Measurements from ENCODE around the gene LIPH.
"Not testable (repeated sequence)": the region's sequence is repeated elsewhere in the genome, so short reads cannot be mapped to it uniquely, and the experiment has no call there.

Gene LIPH

DNA sequence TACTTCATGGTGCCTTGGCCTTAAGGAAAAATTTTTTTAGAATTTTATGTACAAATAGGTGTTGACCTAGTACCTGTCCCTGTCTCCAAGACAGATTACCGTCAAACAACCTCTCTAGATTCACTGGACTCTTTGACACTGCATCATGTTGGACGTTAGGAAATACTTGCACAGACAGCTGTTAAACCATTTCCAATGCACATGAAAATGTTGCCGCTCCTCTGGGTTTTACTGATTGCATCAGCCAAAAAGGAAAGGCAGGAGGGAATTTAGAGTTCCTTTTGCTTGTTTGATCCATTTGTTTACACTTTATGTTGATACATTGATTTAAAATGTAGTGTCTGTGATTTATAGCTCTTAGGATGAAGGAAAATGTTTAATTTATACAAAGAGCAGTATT, 68.1 kb downstream of the LIPH start:
- TF ChIP-seq, protein P1, sequence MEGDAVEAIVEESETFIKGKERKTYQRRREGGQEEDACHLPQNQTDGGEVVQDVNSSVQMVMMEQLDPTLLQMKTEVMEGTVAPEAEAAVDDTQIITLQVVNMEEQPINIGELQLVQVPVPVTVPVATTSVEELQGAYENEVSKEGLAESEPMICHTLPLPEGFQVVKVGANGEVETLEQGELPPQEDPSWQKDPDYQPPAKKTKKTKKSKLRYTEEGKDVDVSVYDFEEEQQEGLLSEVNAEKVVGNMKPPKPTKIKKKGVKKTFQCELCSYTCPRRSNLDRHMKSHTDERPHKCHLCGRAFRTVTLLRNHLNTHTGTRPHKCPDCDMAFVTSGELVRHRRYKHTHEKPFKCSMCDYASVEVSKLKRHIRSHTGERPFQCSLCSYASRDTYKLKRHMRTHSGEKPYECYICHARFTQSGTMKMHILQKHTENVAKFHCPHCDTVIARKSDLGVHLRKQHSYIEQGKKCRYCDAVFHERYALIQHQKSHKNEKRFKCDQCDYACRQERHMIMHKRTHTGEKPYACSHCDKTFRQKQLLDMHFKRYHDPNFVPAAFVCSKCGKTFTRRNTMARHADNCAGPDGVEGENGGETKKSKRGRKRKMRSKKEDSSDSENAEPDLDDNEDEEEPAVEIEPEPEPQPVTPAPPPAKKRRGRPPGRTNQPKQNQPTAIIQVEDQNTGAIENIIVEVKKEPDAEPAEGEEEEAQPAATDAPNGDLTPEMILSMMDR (IDR thresholded peaks at IDR 0.05; ENCODE audit: insufficient read depth, low read length, poor library complexity, severe bottlenecking) = no peak
- no peak overlapping the region for H3K4me3 ChIP-seq (replicated peaks; ENCODE audit: low read depth, low read length)

DNA sequence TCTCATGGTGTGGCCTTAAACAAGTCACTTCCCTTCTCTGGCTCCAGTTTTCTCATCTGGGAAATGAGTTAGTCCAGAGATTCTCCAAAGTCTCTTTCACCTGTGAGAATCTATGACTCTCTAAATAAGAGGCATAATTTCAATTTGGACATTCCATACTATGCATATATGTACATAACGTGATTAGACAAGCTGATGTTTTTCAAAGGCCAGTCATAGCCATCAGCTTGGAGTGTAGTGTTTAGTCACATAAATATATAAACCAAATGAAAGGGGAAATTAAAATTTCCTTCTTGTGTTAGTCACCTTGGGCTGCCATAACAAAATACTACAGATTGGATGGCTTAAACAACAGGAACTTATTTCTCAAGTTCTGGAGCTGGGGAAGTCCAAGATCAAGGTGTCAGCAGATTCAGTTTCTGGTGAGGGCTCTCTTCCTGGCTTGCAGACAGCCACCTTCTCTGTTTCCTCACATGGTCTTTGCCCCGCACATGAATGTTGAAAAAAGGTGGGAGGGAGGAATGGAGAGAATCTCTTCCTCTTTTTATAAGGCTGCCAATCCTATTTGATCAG, 72.9 kb downstream of the LIPH start:
- TF ChIP-seq, protein P1 (IDR thresholded peaks at IDR 0.05; ENCODE audit: insufficient read depth, low read length, poor library complexity, severe bottlenecking) = no peak
- Histone ChIP-seq H3K36me3 (ENCODE audit: control insufficient read depth, insufficient read depth, low read length) (peaks cover 7% of the 10 kb centered on the region), H3K4me3 (replicated peaks; ENCODE audit: low read depth, low read length) (no peak overlapping the region), H3K27me3 (replicated peaks; ENCODE audit: control insufficient read depth, insufficient read depth, low read length) (no peaks in the 10 kb centered on the region)
- no peak for DNase-seq (ENCODE audit: extremely low read depth, insufficient read length)

More for the DNA sequence above, 68.1 kb downstream of the LIPH start:
- DNase-seq (ENCODE audit: extremely low read depth, insufficient read length) = no peak
- no peaks in the 10 kb centered on the region for H3K27me3 ChIP-seq (replicated peaks; ENCODE audit: control insufficient read depth, insufficient read depth, low read length)
- H3K36me3 ChIP-seq (ENCODE audit: control insufficient read depth, insufficient read depth, low read length) = peaks cover 11% of the 10 kb centered on the region

DNA sequence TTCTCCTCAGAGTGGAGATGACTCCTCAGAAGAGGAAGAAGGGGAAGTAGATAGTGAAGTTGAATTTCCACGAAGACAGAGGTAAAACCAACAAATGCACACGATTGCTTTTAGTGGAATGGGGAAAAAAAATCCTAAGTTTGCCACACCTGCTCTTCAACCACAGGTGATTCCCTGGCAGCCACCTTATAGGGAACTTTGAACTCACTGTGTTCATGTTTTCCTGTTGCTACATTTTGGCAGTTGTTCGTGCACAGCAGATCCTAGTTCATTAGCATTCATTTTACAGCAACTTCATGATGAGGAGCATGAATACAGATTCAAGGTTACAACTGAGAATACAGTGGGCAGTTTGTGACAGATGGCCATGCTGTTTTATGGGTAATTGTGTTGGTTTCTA, 75.1 kb downstream of the LIPH start:
- DNase-seq (ENCODE audit: extremely low read depth, insufficient read length) = no peak
- peaks cover 11% of the 10 kb centered on the region for H3K36me3 ChIP-seq (ENCODE audit: control insufficient read depth, insufficient read depth, low read length)
- no peak overlapping the region for H3K4me3 ChIP-seq (replicated peaks; ENCODE audit: low read depth, low read length)
- H3K27me3 ChIP-seq (replicated peaks; ENCODE audit: control insufficient read depth, insufficient read depth, low read length) = no peaks in the 10 kb centered on the region
- TF ChIP-seq, protein P1 (IDR thresholded peaks at IDR 0.05; ENCODE audit: insufficient read depth, low read length, poor library complexity, severe bottlenecking) = no peak

DNA sequence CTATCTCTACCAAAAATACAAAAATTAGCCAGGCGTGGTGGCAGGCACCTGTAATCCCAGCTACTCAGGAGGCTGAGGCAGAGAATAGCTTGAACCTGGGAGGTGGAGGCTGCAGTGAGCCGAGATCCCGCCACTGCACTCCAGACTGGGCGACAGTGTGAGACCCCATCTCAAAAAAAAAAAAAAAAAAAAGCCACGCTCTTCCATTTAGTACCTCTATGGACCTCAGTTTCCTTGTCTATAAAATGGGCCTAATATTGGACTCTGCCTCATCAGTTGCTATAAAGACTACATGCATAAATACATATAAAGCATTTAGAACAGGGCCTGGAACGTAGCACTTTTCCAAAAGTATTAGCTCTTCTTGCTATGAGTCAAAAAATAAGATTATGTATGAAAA, 77.5 kb downstream of the LIPH start:
- not testable (repeated sequence) for H3K36me3 ChIP-seq (ENCODE audit: control insufficient read depth, insufficient read depth, low read length); H3K4me3 ChIP-seq (replicated peaks; ENCODE audit: low read depth, low read length); DNase-seq (ENCODE audit: extremely low read depth, insufficient read length); H3K27me3 ChIP-seq (replicated peaks; ENCODE audit: control insufficient read depth, insufficient read depth, low read length)

DNA sequence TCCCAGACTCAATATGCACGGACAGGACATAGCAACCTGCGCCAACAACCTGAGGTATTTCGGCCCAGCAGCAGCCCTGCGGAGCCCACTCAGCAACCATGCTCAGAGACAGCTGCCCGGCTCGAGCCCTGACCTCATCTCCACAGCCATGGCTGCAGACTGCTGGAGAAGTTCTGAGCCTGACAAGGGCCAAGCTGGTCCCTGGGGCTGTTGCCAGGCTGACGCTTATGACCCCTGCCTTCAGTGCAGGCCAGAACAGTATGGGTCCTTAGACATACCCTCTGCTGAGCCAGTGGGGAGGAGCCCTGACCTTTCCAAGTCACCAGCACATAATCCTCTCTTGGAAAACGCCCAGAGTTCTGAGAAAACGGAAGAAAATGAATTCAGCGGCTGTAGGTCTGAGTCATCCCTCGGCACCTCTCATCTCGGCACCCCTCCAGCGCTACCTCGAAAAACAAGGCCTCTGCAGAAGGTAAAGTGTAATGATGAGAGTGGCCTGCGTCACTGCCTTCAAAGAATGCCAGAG, 79.0 kb downstream of the LIPH start:
- no peak for DNase-seq (ENCODE audit: extremely low read depth, insufficient read length)
- TF ChIP-seq, protein P1 (IDR thresholded peaks at IDR 0.05; ENCODE audit: insufficient read depth, low read length, poor library complexity, severe bottlenecking) = no peak

DNA sequence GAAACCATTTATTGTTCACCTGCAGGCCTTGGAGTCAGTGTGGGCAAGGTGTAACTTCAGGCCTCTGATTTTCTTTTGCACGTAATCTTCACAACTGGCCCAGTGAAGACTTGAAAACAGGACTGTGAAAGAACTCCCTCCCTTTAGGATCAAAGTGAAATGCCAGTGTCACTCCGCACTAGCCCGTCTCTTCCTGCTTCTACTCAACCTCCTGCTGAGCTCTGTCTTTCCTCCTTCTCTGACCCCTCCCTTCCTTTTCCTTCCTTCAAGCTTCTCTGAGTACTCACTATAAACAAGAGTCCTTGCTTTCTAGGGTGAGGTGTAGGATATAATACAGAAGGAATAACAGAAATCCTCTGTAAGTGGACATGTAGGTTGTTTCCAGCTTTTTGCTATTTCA, 82.1 kb downstream of the LIPH start:
- TF ChIP-seq, protein P1 (IDR thresholded peaks at IDR 0.05; ENCODE audit: insufficient read depth, low read length, poor library complexity, severe bottlenecking) = no peak
- H3K36me3 ChIP-seq (ENCODE audit: control insufficient read depth, insufficient read depth, low read length) = peaks cover 6% of the 10 kb centered on the region
- H3K27me3 ChIP-seq (replicated peaks; ENCODE audit: control insufficient read depth, insufficient read depth, low read length) = no peaks in the 10 kb centered on the region
- no peak for DNase-seq (ENCODE audit: extremely low read depth, insufficient read length)
- H3K4me3 ChIP-seq (replicated peaks; ENCODE audit: low read depth, low read length) = no peak overlapping the region

More for the DNA sequence above, 79.0 kb downstream of the LIPH start:
- Histone ChIP-seq H3K4me3 (replicated peaks; ENCODE audit: low read depth, low read length) (no peak overlapping the region), H3K36me3 (ENCODE audit: control insufficient read depth, insufficient read depth, low read length) (peaks cover 6% of the 10 kb centered on the region), H3K27me3 (replicated peaks; ENCODE audit: control insufficient read depth, insufficient read depth, low read length) (no peaks in the 10 kb centered on the region)

Measured in GM06990 (cell line).